Osteocyte (in vitro differentiated cells): ENCODE measurements around the gene FTL. TPM values are rescaled to one million over a fixed set of nuclear protein-coding genes. Genes with fewer than 3 reads are reported as not detected.
A peak's percentile ranks its signal among the peaks of the same experiment; 100 is the strongest.

Experiments
- DNase-seq: peaks from one replicate; pipeline ENCODE4 v3.0.0; 2021; ENCODE audit warnings: mixed read lengths; ENCODE audit not compliant: unreplicated experiment; ENCODE audit errors: extremely low spot score
- H3K27ac Mint-ChIP-seq: one replicate; pipeline ENCODE4 v1.8.0; 2021; ENCODE audit warnings: mild to moderate bottlenecking, mixed read lengths; ENCODE audit not compliant: unreplicated experiment
- H3K27me3 Mint-ChIP-seq: one replicate; pipeline ENCODE4 v1.8.0; 2021; ENCODE audit warnings: mixed read lengths; ENCODE audit not compliant: unreplicated experiment
- H3K36me3 Mint-ChIP-seq: one replicate; pipeline ENCODE4 v1.8.0; 2021; ENCODE audit warnings: mixed read lengths; ENCODE audit not compliant: unreplicated experiment
- H3K4me1 Mint-ChIP-seq: one replicate; pipeline ENCODE4 v1.8.0; 2021; ENCODE audit warnings: mixed read lengths; ENCODE audit not compliant: unreplicated experiment
- H3K4me3 Mint-ChIP-seq: one replicate; pipeline ENCODE4 v1.8.0; 2021; ENCODE audit warnings: mild to moderate bottlenecking, moderate library complexity, mixed read lengths; ENCODE audit not compliant: unreplicated experiment
- H3K9me3 Mint-ChIP-seq: one replicate; pipeline ENCODE4 v1.8.0; 2021; ENCODE audit warnings: mixed read lengths; ENCODE audit not compliant: unreplicated experiment
- CTCF ChIP-seq: fragments of 200-600 bp; sonication (generic); IDR thresholded peaks from 2 replicates; pipeline ENCODE4 v1.5.0; 2021; ENCODE audit warnings: antibody characterized with exemption, mild to moderate bottlenecking, moderate library complexity
- total RNA-seq: library from RNA; stranded (reverse); gene quantifications from 2 replicates; pipeline ENCODE4 v1.2.1, GENCODE V29; 2021

FTL gene
- total RNA-seq, 1 donor from 2014 or later: 2,792 TPM

DNA sequence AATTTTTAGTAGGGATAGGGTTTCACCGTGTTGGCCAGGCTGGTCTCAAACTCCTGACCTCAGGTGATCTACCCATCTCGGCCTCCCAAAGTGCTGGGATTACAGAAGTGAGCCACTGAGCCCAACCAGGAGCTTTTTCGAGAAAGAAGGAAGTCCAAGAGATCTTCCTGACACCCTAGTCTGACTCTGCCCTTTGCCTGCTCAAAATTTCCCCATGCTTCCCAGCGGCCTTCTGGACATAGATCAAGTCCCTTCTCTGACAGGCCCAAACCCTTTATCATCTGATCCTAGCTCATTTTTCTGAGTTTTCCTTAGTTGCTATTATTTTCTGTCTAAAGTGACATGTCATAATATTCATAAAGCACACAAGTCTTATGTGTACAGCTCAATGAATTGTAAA, 12.0 kb upstream of the FTL start:
- H3K27ac Mint-ChIP-seq: no peak overlapping the region
- no peaks in the 10 kb centered on the region for H3K27me3 Mint-ChIP-seq
- no peak overlapping the region for H3K4me3 Mint-ChIP-seq

DNA sequence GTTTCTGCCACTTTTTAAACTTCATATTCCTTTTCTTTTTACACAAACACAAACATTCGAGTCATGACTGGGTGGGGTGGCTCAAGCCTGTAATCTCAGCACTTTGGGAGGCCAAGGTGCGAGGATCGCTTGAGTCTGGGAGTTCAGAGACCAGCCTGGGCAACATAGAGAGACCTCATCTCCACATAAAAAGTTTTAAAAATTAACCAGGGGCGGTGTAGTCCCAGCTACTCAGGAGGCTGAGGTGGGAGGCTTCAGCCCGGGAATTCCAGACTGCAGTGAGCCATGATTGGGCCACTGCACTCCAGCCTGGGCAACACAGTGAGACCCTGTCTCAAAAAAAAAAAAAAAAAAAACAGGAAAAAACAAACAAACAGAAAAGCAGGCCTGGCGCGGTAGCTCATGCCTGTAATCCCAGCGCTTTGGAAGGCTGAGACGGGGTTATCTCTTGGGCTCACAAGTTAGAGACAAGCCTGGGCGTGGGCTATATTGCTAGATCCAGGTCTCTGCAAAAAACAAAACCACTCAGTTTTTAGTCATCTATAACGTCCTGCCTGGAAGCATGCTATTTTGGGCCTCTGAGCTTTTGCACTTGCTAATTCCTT, 11.0 kb upstream of the FTL start:
- H3K36me3 Mint-ChIP-seq: peaks cover 9% of the 10 kb centered on the region
- no peak for TF ChIP-seq CTCF
- H3K4me1 Mint-ChIP-seq: peaks cover 16% of the 10 kb centered on the region
- H3K4me3 Mint-ChIP-seq: peak overlapping the region; percentile 77
- no peak for DNase-seq
- H3K27ac Mint-ChIP-seq: peak overlapping the region; percentile 80
- no peaks in the 10 kb centered on the region for H3K27me3 Mint-ChIP-seq
- no peaks in the 10 kb centered on the region for H3K9me3 Mint-ChIP-seq

More for the DNA sequence above, 12.0 kb upstream of the FTL start:
- no peak for DNase-seq
- Mint-ChIP-seq H3K4me1 (peaks cover 21% of the 10 kb centered on the region), H3K9me3 (no peaks in the 10 kb centered on the region), H3K36me3 (peaks cover 7% of the 10 kb centered on the region)
- TF ChIP-seq CTCF: no peak

DNA sequence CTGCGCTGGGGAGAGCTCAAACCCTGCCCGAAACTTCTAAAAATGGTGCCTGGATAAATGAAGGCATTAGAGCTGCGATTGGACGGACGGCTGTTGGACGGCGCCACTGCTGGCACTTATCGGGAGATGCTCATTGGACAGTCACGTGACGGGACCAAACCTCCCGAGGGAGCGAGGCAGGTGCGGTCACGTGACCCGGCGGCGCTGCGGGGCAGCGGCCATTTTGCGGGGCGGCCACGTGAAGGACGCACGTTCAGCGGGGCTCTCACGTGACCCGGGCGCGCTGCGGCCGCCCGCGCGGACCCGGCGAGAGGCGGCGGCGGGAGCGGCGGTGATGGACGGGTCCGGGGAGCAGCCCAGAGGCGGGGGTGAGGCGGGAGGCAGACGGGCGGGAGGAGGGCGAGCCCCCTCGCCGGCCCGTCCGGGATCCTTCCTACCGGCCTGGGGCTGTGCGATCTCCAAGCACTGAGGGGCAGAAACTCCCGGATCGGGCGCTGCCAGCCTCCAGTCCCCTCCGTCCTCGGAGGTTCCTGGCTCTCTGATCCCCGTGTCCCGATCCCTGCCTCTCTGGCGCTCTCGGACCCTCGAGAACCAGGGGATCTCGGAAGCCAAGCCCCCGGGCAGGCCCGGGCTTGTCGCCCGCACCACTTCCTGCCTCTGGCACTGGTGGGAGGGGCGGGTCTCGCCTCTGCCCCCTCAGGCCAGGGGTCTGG, 10.4 kb upstream of the FTL start, which contains the start of gene BAX:
BAX (plus strand) TSS at position 281 of the 713 bp plus-strand sequence; CDS start at position 335, 54 bp downstream.
- H3K4me1 Mint-ChIP-seq: peaks cover 16% of the 10 kb centered on the region
- DNase-seq: peak; percentile 99
- no peaks in the 10 kb centered on the region for H3K27me3 Mint-ChIP-seq
- no peak for TF ChIP-seq CTCF
- peak within 1 kb of the TSS; percentile 77 for H3K4me3 Mint-ChIP-seq
- H3K9me3 Mint-ChIP-seq: no peaks in the 10 kb centered on the region
- peak within 1 kb of the TSS; percentile 80 for H3K27ac Mint-ChIP-seq
- H3K36me3 Mint-ChIP-seq: peaks cover 9% of the 10 kb centered on the region

- no peak for TF ChIP-seq CTCF
- no peaks in the 10 kb centered on the region for H3K9me3 Mint-ChIP-seq
- H3K36me3 Mint-ChIP-seq: peaks cover 9% of the 10 kb centered on the region
- H3K4me3 Mint-ChIP-seq: peak overlapping the region; percentile 77
- peaks cover 16% of the 10 kb centered on the region for H3K4me1 Mint-ChIP-seq
- peak overlapping the region; percentile 77 for H3K27ac Mint-ChIP-seq
- no peaks in the 10 kb centered on the region for H3K27me3 Mint-ChIP-seq
- no peak for DNase-seq
Measured at GRCh38 chr19:48955308-48955958, 9.7 kb upstream of the FTL start.

DNA sequence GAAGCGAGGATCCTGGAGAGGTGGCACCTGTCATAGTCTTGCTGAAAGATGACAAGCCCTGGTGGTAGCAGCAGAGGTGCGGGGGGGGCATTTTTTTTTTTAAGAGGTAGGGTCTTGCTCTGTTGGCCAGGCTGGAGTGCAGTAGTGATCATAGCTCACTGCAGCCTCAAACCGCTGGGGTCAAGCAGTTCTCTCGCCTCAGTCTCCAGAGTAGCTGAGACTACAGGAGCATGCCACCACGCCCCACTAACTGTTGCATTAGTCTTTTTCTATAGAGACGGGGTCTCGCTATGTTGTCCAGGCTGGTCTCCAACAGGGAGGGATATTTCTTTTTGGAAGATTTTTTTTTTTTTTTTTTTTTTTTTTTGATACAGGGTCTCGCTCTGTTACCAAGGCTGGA, 7.1 kb upstream of the FTL start:
- no peaks in the 10 kb centered on the region for H3K27me3 Mint-ChIP-seq
- no peak overlapping the region for H3K27ac Mint-ChIP-seq
- H3K36me3 Mint-ChIP-seq: peaks cover 14% of the 10 kb centered on the region
- H3K9me3 Mint-ChIP-seq: no peaks in the 10 kb centered on the region
- H3K4me1 Mint-ChIP-seq: peaks cover 29% of the 10 kb centered on the region
- no peak for TF ChIP-seq CTCF
- H3K4me3 Mint-ChIP-seq: no peak overlapping the region
- no peak for DNase-seq
